Pancreas (tissue), 10 donors: Measurements from ENCODE around the gene CATSPERB. TPM values are rescaled to one million over a fixed set of nuclear protein-coding genes. Genes with fewer than 3 reads are reported as not detected.

Source experiments
- ATAC-seq, 4 donors: fragments of 200-7000 bp; cut with Tn5 transposase; one replicate each; pipeline versions ENCODE4 v1.8.0 to v1.9.1; 2020; ENCODE audit warnings: mild to moderate bottlenecking in 4 of 4, moderate library complexity in 4 of 4
- DNase-seq, 6 donors: peaks; one replicate each; pipeline ENCODE4 v3.0.0-alpha.2; 2020
- FAIRE-seq: peaks from 2 replicates; lab custom pipeline; 2012; peaks lifted over from hg19 to GRCh38; lab: Jason Lieb, UNC
- H3K27ac ChIP-seq, 4 donors: fragments of 200-600 bp; sonication (generic); 1 replicate in 3 of 4; 2 replicates in 1 of 4; pipeline versions ENCODE4 v1.5.0 to v1.8.0; 2020
- H3K27me3 ChIP-seq, 4 donors: fragments of 200-600 bp; one replicate each; pipeline ENCODE4 v1.8.0; 2021
- H3K36me3 ChIP-seq, 3 donors: fragments of 200-600 bp; sonication (generic) in 1 of 3; one replicate each; pipeline versions ENCODE4 v1.5.0 to v1.8.0; 2020 to 2021
- H3K4me1 ChIP-seq, 3 donors: fragments of 200-600 bp; one replicate each; pipeline ENCODE4 v1.8.0; 2021
- H3K4me3 ChIP-seq, 4 donors: fragments of 200-600 bp; sonication (generic) in 2 of 4; one replicate each; pipeline versions ENCODE4 v1.5.0 to v1.8.0; 2020 to 2021
- H3K9me3 ChIP-seq, 4 donors: fragments of 200-600 bp; one replicate each; pipeline ENCODE4 v1.8.0; 2021
- WGBS, 2 donors: extraction: QIAGEN DNeasy Blood & Tissue Kit; methylation state at CpG; one replicate each; pipeline ENCODE4 v1.1.7; 2013; 5-methylcytosine and 5-hydroxymethylcytosine counted together
- intact Hi-C, 3 donors: fragments of 100-400 bp; cut with DNase I; formaldehyde crosslinking; loops; one replicate each; pipeline versions ENCODE4 v1.11.1 to v1.14.2; 2022
- polyA plus RNA-seq, 2 donors: library from polyadenylated mRNA; stranded (reverse); fragments of 200-250 nt; gene quantifications; one replicate each; pipeline ENCODE4 v1.2.3, GENCODE V29; 2013
- total RNA-seq, 6 donors: library from RNA; stranded (reverse); fragmentation: NEBNext Ultra II Directional in 4 of 6; extraction: Animal tissue kit (Norgen Biotek cat#: 25700) in 4 of 6; gene quantifications; one replicate each; pipeline versions ENCODE4 v1.2.1 to v1.2.4, GENCODE V29; 2021 to 2023
- TF ChIP-seq, protein P1 (sequence below), 4 donors: fragments of 200-600 bp; sonication (generic) in 3 of 4; IDR thresholded peaks; one replicate each; pipeline versions ENCODE4 v1.5.0 to v1.8.0; 2021; ENCODE audit warnings: antibody characterized with exemption in 4 of 4
- donor health status: healthy with polysubstance abuse.
- donor health status: DM: no; HTN: no; CAD: no; lungs with moderate emphysema.
- donor health status: DM: no; HTN: no; CAD: no.
- donor health status: control.
- donor health status: control.
- donor health status: Bipolar disorder and iron deficiency.
- donor health status: DM: yes; HTN: yes; CAD: no.
- donor health status: DM: no; HTN: no; CAD: no.
- donor health status: DM: no; HTN: no; CAD: no.
- donor health status: DM: yes; HTN: yes; CAD: no.

The CATSPERB gene
- total and polyA plus RNA-seq, 8 donors = 6.0 to 40.0 (median 18.6) TPM

DNA sequence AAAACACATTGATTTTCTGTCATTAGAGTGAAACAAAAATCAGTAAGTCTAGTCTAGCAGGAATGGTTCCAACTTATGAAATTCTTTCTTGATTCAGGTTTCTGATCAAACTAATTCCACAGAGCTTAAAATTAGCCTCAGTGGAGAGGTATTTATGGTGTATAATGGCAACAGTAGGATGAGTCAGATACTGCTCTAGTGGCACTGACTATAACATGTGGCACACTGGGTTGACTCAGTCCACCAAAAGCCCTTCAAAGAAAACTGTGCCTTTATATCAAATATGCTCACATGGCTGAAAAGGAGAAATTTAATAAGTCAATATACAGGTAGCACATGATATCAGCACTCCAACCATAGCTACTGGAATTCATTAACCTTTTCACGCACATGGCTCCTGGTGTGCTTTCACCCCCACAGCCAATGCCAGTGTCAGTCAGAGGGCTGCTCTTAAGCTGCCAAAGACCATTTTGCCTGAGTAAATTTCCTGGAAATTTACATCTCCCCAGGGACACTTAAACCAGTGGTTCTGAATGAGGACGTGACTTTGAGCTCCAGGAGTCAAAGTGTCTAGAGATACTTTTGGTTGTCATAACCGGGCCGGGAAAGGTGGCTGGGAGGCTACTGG lies 21.7 kb upstream of the CATSPERB start:
- Histone ChIP-seq H3K36me3 (no peaks in the 10 kb centered on the region), H3K27ac (peak overlapping the region in 3 of 4 donors; percentile 7 to 75 (median 64)), H3K4me3 (no peak overlapping the region), H3K4me1 (peaks cover 47 to 59% (median 54%) of the 10 kb centered on the region in 3 donors), H3K27me3 (no peaks in the 10 kb centered on the region), H3K9me3 (no peaks in the 10 kb centered on the region)
- DNase-seq = peak in 1 of 6 donors; percentile 25
- peak; percentile 28 to 63 (median 50) for ATAC-seq
- 34 to 35% methylated on average over 4 of the region's 4 CpGs for WGBS, 2 donors
- no peak for FAIRE-seq
- intact Hi-C loops = loop anchor here in 1 of 3 donors (10.0 kb wide), 1 partner anchor 141 kb away; no protein-coding TSS in a partner anchor
- TF ChIP-seq, protein P1, sequence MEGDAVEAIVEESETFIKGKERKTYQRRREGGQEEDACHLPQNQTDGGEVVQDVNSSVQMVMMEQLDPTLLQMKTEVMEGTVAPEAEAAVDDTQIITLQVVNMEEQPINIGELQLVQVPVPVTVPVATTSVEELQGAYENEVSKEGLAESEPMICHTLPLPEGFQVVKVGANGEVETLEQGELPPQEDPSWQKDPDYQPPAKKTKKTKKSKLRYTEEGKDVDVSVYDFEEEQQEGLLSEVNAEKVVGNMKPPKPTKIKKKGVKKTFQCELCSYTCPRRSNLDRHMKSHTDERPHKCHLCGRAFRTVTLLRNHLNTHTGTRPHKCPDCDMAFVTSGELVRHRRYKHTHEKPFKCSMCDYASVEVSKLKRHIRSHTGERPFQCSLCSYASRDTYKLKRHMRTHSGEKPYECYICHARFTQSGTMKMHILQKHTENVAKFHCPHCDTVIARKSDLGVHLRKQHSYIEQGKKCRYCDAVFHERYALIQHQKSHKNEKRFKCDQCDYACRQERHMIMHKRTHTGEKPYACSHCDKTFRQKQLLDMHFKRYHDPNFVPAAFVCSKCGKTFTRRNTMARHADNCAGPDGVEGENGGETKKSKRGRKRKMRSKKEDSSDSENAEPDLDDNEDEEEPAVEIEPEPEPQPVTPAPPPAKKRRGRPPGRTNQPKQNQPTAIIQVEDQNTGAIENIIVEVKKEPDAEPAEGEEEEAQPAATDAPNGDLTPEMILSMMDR (IDR thresholded peaks at IDR 0.05) = no peak

DNA sequence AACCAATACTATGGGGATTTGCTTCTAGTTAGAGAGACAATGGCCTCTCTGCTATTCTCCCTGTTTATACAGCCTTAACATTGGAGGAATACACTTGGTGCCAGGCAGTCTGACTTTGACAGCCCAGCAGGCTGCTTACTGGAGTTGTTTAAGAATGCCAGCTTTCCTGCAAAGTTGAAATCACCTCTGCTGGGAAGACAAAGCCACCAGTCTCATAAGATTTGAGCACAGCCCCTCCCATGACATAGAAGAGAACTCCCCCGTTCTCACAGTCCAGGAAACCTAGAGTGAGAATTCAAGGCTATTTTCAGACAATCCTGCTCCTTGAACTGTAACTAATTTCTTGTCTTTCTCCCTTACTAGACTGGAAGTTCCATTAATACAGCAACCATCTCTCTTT lies 21.1 kb upstream of the CATSPERB start:
- no peak for DNase-seq
- H3K9me3 ChIP-seq = no peaks in the 10 kb centered on the region
- TF ChIP-seq, protein P1 (IDR thresholded peaks at IDR 0.05) = no peak
- H3K27ac ChIP-seq = peak overlapping the region in 3 of 4 donors; percentile 7 to 75 (median 64)
- no peaks in the 10 kb centered on the region for H3K27me3 ChIP-seq
- intact Hi-C loops = loop anchor here in 1 of 3 donors (10.0 kb wide), 1 partner anchor 142 kb away; no protein-coding TSS in a partner anchor
- peaks cover 47 to 52% (median 49%) of the 10 kb centered on the region in 3 donors for H3K4me1 ChIP-seq
- WGBS, 2 donors = 24 to 50% methylated on average over 1 of the region's 1 CpG
- ATAC-seq = peak in 2 of 4 donors; percentile 3 to 15
- no peaks in the 10 kb centered on the region for H3K36me3 ChIP-seq
- H3K4me3 ChIP-seq = no peak overlapping the region
- no peak for FAIRE-seq

DNA sequence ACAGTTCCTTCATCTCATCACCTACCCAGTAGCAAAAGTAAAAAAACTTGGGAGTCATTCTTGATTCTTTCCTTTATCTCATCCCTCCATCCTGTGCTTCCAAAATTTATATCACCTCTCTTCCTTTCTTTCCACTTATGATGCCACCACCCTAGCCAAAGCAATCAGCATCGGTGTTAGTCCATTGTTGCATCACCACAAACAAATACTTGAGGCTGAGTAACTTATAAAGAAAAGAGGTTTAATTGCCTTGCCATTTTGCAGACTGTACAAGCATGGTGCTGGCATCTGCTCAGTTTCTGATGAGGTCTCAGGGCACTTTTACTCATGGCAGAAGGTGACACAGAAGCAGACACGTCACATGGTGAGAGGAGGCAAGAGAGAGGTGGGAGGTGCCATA lies 19.8 kb upstream of the CATSPERB start:
- Histone ChIP-seq H3K27me3 (no peaks in the 10 kb centered on the region), H3K4me3 (no peak overlapping the region), H3K27ac (no peak overlapping the region), H3K9me3 (no peaks in the 10 kb centered on the region), H3K36me3 (no peaks in the 10 kb centered on the region), H3K4me1 (peaks cover 38 to 40% (median 39%) of the 10 kb centered on the region in 3 donors)
- ATAC-seq = no peak
- TF ChIP-seq, protein P1 (IDR thresholded peaks at IDR 0.05) = no peak
- intact Hi-C loops = loop anchor here in 1 of 3 donors (10.0 kb wide), 1 partner anchor 143 kb away; no protein-coding TSS in a partner anchor
- FAIRE-seq = no peak
- 48 to 54% methylated on average over 2 of the region's 2 CpGs for WGBS, 2 donors
- DNase-seq = peak in 1 of 6 donors; percentile 44

DNA sequence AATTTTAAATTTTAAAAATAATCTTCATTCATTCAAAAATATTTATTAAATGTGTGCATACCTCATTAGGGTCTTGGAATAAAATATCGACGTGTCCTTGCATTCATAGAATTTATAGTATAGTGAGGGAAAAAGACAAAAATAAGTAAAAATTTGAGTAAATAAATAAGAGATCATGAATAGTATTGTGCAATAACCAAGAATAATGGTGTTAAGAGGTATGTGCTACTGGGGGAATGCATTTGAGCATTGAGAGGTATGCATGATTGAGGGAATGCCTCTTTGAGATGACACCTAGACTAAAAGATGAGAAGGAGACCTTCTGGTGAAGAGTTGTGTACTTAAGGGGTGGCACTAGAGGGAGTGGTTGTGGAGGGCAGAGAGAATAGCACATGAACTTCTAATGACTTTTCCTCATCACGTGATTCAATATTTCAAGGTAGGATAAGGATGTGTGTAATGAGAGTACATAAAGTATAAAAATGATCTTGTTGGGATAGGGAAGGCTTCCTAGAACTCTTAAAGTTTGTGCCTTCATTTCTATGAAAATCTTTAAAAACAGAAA lies 18.8 kb upstream of the CATSPERB start:
- intact Hi-C loops = loop anchor here in 1 of 3 donors (10.0 kb wide), 1 partner anchor 144 kb away; no protein-coding TSS in a partner anchor
- H3K4me1 ChIP-seq = peaks cover 29 to 35% (median 33%) of the 10 kb centered on the region in 3 donors
- TF ChIP-seq, protein P1 (IDR thresholded peaks at IDR 0.05) = no peak
- ATAC-seq (no peak), FAIRE-seq (peak; percentile 34), DNase-seq (no peak)
- H3K27me3 ChIP-seq = no peaks in the 10 kb centered on the region
- 82 to 83% methylated on average over 3 of the region's 3 CpGs for WGBS, 2 donors
- no peak overlapping the region for H3K27ac ChIP-seq
- no peak overlapping the region for H3K4me3 ChIP-seq
- no peaks in the 10 kb centered on the region for H3K9me3 ChIP-seq
- no peaks in the 10 kb centered on the region for H3K36me3 ChIP-seq
